HG03064 (cell line): ENCODE data around the gene ALOX5AP.

Experiments
- ATAC-seq: cut with Tn5 transposase; IDR thresholded peaks from one replicate; pipeline ENCODE4 v1.9.1; 2021; ENCODE audit warnings: low read depth; ENCODE audit not compliant: unreplicated experiment

The ALOX5AP gene

GRCh38 chr13:30735025-30735871, at the start of gene ALOX5AP:
Gene ALOX5AP, plus strand, starts transcription at chr13:30735543. Its CDS starts 63 bp downstream, at chr13:30735606.
- peak; percentile 56 for ATAC-seq

- no peak for ATAC-seq
Measured at GRCh38 chr13:30685987-30686386, 49.4 kb upstream of the ALOX5AP start.

GRCh38 chr13:30687601-30688000, 47.7 kb upstream of the ALOX5AP start:
- ATAC-seq = no peak

GRCh38 chr13:30689752-30690151, 45.6 kb upstream of the ALOX5AP start:
- no peak for ATAC-seq

GRCh38 chr13:30690282-30691188, 44.8 kb upstream of the ALOX5AP start:
- ATAC-seq = no peak

- no peak for ATAC-seq
Measured at GRCh38 chr13:30692113-30692512, 43.2 kb upstream of the ALOX5AP start.

- ATAC-seq = no peak
Measured at GRCh38 chr13:30696278-30697176, 38.8 kb upstream of the ALOX5AP start.

- ATAC-seq = no peak
Measured at GRCh38 chr13:30697177-30697953, 38.0 kb upstream of the ALOX5AP start.

- no peak for ATAC-seq
Measured at GRCh38 chr13:30697996-30698401, 37.3 kb upstream of the ALOX5AP start.

GRCh38 chr13:30698488-30699005, 36.8 kb upstream of the ALOX5AP start:
- ATAC-seq = no peak

- ATAC-seq = no peak
Measured at GRCh38 chr13:30700364-30700763, 35.0 kb upstream of the ALOX5AP start.

- no peak for ATAC-seq
Measured at GRCh38 chr13:30702006-30702405, 33.3 kb upstream of the ALOX5AP start.

GRCh38 chr13:30704596-30704995, 30.7 kb upstream of the ALOX5AP start:
- no peak for ATAC-seq

- ATAC-seq = no peak
Measured at GRCh38 chr13:30705680-30706079, 29.7 kb upstream of the ALOX5AP start.

- ATAC-seq = no peak
Measured at GRCh38 chr13:30708541-30708940, 26.8 kb upstream of the ALOX5AP start.

GRCh38 chr13:30710442-30710841, 24.9 kb upstream of the ALOX5AP start:
- no peak for ATAC-seq

GRCh38 chr13:30711375-30711774, 24.0 kb upstream of the ALOX5AP start:
- ATAC-seq = no peak

GRCh38 chr13:30711837-30712236, 23.5 kb upstream of the ALOX5AP start:
- no peak for ATAC-seq
